Measurements from ENCODE around the gene UBE2O. TPM values are rescaled to one million over a fixed set of nuclear protein-coding genes. Genes with fewer than 3 reads are reported as not detected.

UBE2O gene
- total RNA-seq, 4 donors from 2014 or later = 20.5 to 75.1 (median 31.6) TPM

DNA sequence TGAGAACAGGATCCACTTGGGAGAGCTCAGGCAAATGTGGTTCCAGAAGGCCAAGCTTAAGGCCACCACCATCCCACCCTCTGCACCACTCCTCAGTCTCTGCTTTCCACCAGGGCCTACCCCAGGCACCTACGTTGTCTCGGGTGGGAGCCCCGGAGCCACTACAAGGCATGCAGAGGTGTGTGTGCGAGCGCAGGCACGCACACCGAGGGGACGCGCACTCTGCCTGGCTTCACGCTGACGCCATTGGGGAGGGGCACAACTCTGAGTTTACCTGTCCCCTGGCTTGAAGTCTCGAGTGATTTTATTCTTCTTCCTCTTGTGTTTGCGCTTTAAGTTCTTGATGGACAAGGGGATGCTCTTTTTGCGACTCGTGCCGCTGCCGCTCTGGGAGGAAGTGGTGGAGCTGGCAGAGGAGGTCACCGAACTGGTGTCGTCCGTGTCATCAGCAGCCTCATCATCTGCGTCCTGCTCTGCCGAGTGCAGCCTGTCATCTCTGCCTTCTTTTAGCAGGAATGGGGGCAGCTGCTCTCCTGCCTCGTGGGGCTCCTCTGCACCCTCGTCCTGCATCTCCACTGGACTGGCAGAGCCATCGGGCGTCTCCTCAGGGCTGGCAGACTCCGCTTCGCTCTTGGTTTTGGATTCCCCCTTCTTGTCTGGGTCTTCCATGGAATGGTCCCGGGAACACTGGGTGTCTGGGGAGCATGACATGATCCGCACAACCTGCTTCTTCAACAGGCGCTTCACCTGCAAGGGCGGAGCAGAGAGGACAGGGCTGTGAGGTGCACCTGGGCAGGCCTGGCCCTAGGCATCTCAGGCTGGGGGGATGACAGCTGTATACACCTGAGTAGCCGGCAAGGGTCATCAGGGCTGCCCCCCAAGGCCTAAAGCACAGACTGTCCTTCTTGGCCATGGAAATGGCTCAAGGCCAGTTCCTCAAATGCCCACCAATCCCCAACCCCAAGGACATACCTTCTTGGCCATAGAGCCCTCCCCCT is 53.5 kb downstream of the UBE2O start:
- Histone ChIP-seq H3K27me3 (no peaks in the 10 kb centered on the region), H3K4me3 (no peak overlapping the region), H3K36me3 (peaks cover 0 to 88% (median 0%) of the 10 kb centered on the region in 3 donors), H3K9me3 (no peaks in the 10 kb centered on the region), H3K4me1 (no peaks in the 10 kb centered on the region), H3K27ac (no peak overlapping the region)
- no peak for TF ChIP-seq POLR2A (IDR thresholded peaks at IDR 0.05)
- TF ChIP-seq CTCF (IDR thresholded peaks at IDR 0.05) = no peak
- no peak for DNase-seq

GRCh38 chr17:76398523-76399174 is 54.3 kb downstream of the UBE2O start:
- Histone ChIP-seq H3K4me1 (no peaks in the 10 kb centered on the region), H3K27ac (no peak overlapping the region), H3K36me3 (peaks cover 0 to 89% (median 0%) of the 10 kb centered on the region in 3 donors), H3K27me3 (no peaks in the 10 kb centered on the region), H3K4me3 (no peak overlapping the region), H3K9me3 (no peaks in the 10 kb centered on the region)
- no peak for DNase-seq
- TF ChIP-seq POLR2A (IDR thresholded peaks at IDR 0.05) (no peak), CTCF (IDR thresholded peaks at IDR 0.05) (no peak)

DNA sequence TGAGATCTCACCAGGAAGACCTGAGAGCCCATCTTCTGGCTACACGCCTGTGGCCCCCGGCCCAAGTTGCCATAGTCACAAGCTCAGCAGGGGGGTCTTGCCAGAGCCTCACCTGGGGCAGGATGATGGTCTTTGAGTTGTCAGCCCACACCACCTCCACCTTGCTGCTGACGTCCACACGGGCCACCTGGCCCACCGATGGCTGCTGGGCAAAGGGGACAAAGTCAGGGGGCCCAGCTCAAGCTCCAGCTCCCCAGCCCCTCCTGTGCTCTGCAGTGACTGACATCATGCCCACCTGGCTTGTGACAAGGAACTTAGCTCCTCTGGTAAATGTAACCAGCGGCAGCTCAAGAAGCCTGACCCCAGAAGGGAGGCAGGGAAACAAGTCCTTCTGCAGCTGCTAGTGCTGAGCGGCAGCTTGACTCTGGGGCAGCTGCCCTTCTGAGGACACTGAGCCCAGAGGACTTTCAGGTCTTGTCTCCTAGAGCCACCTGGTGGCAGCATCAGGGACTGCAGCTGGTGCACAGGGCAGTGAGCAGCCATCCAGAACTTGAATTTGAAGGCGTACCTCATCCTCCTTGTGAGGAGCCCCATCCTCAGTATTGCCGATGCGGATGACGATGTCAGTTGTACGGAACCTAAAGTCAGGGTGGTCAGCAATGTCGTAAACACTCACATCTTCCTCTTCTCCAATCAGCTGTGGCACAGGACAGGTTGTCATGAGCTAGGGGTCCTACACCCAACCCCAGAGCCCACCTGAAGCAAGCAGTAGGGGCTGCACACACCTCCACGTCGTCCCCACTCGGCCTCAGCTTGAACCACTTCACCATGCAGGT is 55.0 kb downstream of the UBE2O start:
- Histone ChIP-seq H3K4me1 (no peaks in the 10 kb centered on the region), H3K9me3 (no peaks in the 10 kb centered on the region), H3K27me3 (no peaks in the 10 kb centered on the region), H3K36me3 (peaks cover 0 to 92% (median 0%) of the 10 kb centered on the region in 3 donors), H3K4me3 (no peak overlapping the region), H3K27ac (no peak overlapping the region)
- DNase-seq = peak; percentile 90 to 96 (median 92)
- no peak for TF ChIP-seq POLR2A (IDR thresholded peaks at IDR 0.05)
- peak; percentile 92 to 98 (median 95) for TF ChIP-seq CTCF (IDR thresholded peaks at IDR 0.05)

DNA sequence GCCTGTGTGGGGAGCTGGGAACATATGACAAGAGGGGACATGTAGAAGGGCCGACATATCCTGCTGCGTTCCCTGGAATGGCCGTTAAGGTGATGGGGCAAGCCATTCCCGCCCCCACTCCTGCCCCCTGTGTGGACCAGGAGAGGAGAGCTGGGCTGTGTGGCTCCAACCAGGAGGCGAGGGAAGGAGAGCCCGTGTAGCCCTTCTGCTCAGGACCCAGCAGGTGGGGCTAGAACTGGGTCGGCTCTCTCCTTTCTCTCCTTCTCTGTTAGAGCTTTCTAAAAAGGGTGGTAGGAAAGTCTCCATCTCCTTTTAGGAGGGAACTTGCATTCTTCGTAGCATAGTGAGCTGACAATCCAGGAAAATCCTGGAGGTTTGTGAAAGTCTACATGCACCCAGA is 55.8 kb downstream of the UBE2O start:
- no peaks in the 10 kb centered on the region for H3K4me1 ChIP-seq
- no peaks in the 10 kb centered on the region for H3K9me3 ChIP-seq
- H3K27me3 ChIP-seq = no peaks in the 10 kb centered on the region
- DNase-seq = no peak
- no peak overlapping the region for H3K27ac ChIP-seq
- no peak for TF ChIP-seq CTCF (IDR thresholded peaks at IDR 0.05)
- TF ChIP-seq POLR2A (IDR thresholded peaks at IDR 0.05) = no peak
- peaks cover 0 to 88% (median 0%) of the 10 kb centered on the region in 3 donors for H3K36me3 ChIP-seq
- no peak overlapping the region for H3K4me3 ChIP-seq

DNA sequence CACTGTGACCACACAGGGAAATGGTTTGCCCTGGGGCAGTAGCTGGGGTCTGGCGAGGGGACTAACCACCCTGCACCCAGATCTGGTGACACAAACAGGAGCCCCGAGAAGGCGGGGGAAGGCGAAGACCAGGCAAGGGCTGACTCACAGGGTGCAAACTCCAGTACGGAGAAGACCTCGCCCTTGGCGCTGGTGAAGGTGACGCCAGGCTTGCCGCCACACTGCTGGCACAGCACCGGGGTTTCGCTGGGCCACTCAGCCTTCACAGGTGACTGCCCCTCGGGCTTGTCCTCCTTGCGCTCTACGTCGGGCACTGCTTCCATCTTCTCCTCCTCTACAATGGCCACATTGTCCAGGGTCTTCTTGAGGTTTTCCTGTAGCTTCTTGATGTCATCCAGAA is 57.0 kb downstream of the UBE2O start:
- H3K36me3 ChIP-seq = peaks cover 0 to 88% (median 0%) of the 10 kb centered on the region in 3 donors
- no peak overlapping the region for H3K4me3 ChIP-seq
- no peaks in the 10 kb centered on the region for H3K27me3 ChIP-seq
- H3K27ac ChIP-seq = no peak overlapping the region
- TF ChIP-seq CTCF (IDR thresholded peaks at IDR 0.05) (no peak), POLR2A (IDR thresholded peaks at IDR 0.05) (no peak)
- peak in 2 of 3 donors; percentile 70 to 78 for DNase-seq
- no peaks in the 10 kb centered on the region for H3K9me3 ChIP-seq
- H3K4me1 ChIP-seq = no peaks in the 10 kb centered on the region

Data from Peyer's patch (tissue), 4 donors.